WTC11 (cell line): ENCODE results near the gene GAS2L3. TPM values are rescaled to one million over a fixed set of nuclear protein-coding genes. Genes with fewer than 3 reads are reported as not detected.
A peak's percentile ranks its signal among the peaks of the same experiment; 100 is the strongest.

Source experiments
- ATAC-seq: fragments of 200-7000 bp; cut with Tn5 transposase; 2 replicates; pipeline ENCODE4 v1.10.0; 2021; ENCODE audit warnings: mild to moderate bottlenecking, moderate library complexity
- CTCF ChIA-PET: fragments of 300-600 bp; sonication (Branson Sonifier 250); formaldehyde crosslinking; loops from one replicate; lab custom pipeline; 2021; ENCODE audit warnings: antibody characterized with exemption; lab: Charles Lee
- POLR2A ChIA-PET: fragments of 350-600 bp; sonication (Branson Sonifier 250); formaldehyde crosslinking; loops from one replicate; lab custom pipeline; 2021; ENCODE audit warnings: antibody characterized with exemption; lab: Charles Lee
- DNase-seq: peaks from one replicate; pipeline ENCODE4 v3.0.0; 2021; ENCODE audit warnings: low spot score
- H3K27ac Mint-ChIP-seq: 2 replicates; pipeline ENCODE4 v1.8.0; 2021; ENCODE audit warnings: mixed read lengths
- H3K27me3 Mint-ChIP-seq: 2 replicates; pipeline ENCODE4 v1.8.0; 2021; ENCODE audit warnings: low read depth, mild to moderate bottlenecking, moderate library complexity, mixed read lengths
- H3K36me3 Mint-ChIP-seq: 2 replicates; pipeline ENCODE4 v1.8.0; 2021; ENCODE audit warnings: mixed read lengths
- H3K4me1 Mint-ChIP-seq: 2 replicates; pipeline ENCODE4 v1.8.0; 2022; ENCODE audit warnings: mixed read lengths
- H3K4me3 Mint-ChIP-seq: 2 replicates; pipeline ENCODE4 v1.8.0; 2021; ENCODE audit warnings: mild to moderate bottlenecking, moderate library complexity, mixed read lengths
- H3K9me3 Mint-ChIP-seq: 2 replicates; pipeline ENCODE4 v1.8.0; 2021; ENCODE audit warnings: mixed read lengths
- ELF4 ChIP-seq: sonication (generic); formaldehyde crosslinking; IDR thresholded peaks from 2 replicates; pipeline ENCODE4 v1.8.1; 2022; ENCODE audit warnings: low read depth, mild to moderate bottlenecking, moderate library complexity, missing genetic modification reagents
- ESRRA ChIP-seq: sonication (generic); formaldehyde crosslinking; IDR thresholded peaks from 2 replicates; pipeline ENCODE4 v1.8.1; 2022; ENCODE audit warnings: mild to moderate bottlenecking, missing genetic modification reagents, borderline replicate concordance
- ETV6 ChIP-seq: sonication (generic); formaldehyde crosslinking; IDR thresholded peaks from 2 replicates; pipeline ENCODE4 v1.8.1; 2022; ENCODE audit warnings: mild to moderate bottlenecking, missing genetic modification reagents
- NFE2L1 ChIP-seq: sonication (generic); formaldehyde crosslinking; IDR thresholded peaks from 2 replicates; pipeline ENCODE4 v1.8.1; 2023; ENCODE audit warnings: missing genetic modification reagents
- NR3C1 ChIP-seq: sonication (generic); formaldehyde crosslinking; conservative IDR thresholded peaks from 2 replicates; pipeline ENCODE4 v1.8.1; 2023; ENCODE audit warnings: low read depth, mild to moderate bottlenecking, missing genetic modification reagents
- TCF7 ChIP-seq: sonication (generic); formaldehyde crosslinking; IDR thresholded peaks from 2 replicates; pipeline ENCODE4 v1.8.0; 2022; ENCODE audit warnings: mild to moderate bottlenecking, low read depth, missing genetic modification reagents, moderate library complexity
- ZBTB21 ChIP-seq: sonication (generic); formaldehyde crosslinking; IDR thresholded peaks from 2 replicates; pipeline ENCODE4 v1.8.1; 2023; ENCODE audit warnings: mild to moderate bottlenecking, missing genetic modification reagents, borderline replicate concordance
- ZNF138 ChIP-seq: sonication (generic); formaldehyde crosslinking; conservative IDR thresholded peaks from 2 replicates; pipeline ENCODE4 v1.8.1; 2022; ENCODE audit warnings: mild to moderate bottlenecking, moderate library complexity, missing genetic modification reagents
- ZNF423 ChIP-seq: fragments of 250-450 bp; sonication (Bioruptor Pico); IDR thresholded peaks from 2 replicates; pipeline ENCODE4 v2.1.2; 2022; ENCODE audit warnings: mild to moderate bottlenecking, moderate library complexity
- total RNA-seq: library from RNA; stranded (reverse); gene quantifications from 3 replicates; pipeline ENCODE4 v1.2.3, GENCODE V29; 2021
- TF ChIP-seq, protein P1 (sequence below): sonication (generic); formaldehyde crosslinking; IDR thresholded peaks from 2 replicates; pipeline ENCODE4 v1.8.1; 2023; ENCODE audit warnings: mild to moderate bottlenecking, missing genetic modification reagents, moderate library complexity
- TF ChIP-seq, protein P2 (sequence below): sonication (generic); formaldehyde crosslinking; IDR thresholded peaks from 2 replicates; pipeline ENCODE4 v1.8.1; 2022; ENCODE audit warnings: missing genetic modification reagents, borderline replicate concordance
- TF ChIP-seq, protein P3 (sequence below): sonication (generic); formaldehyde crosslinking; IDR thresholded peaks from 2 replicates; pipeline ENCODE4 v1.8.1; 2022; ENCODE audit warnings: mild to moderate bottlenecking, moderate library complexity, missing genetic modification reagents
- TF ChIP-seq, protein P4 (sequence below): fragments of 250-450 bp; sonication (Bioruptor Pico); IDR thresholded peaks from 2 replicates; pipeline ENCODE4 v1.8.0; 2021; ENCODE audit warnings: mild to moderate bottlenecking
- TF ChIP-seq, protein P5 (sequence below): fragments of 250-450 bp; sonication (Bioruptor Pico); IDR thresholded peaks from 2 replicates; pipeline ENCODE4 v1.9.0; 2021; ENCODE audit warnings: mild to moderate bottlenecking

GAS2L3 gene
- total RNA-seq, 1 experiment from 2014 or later, result 14.8 TPM

DNA sequence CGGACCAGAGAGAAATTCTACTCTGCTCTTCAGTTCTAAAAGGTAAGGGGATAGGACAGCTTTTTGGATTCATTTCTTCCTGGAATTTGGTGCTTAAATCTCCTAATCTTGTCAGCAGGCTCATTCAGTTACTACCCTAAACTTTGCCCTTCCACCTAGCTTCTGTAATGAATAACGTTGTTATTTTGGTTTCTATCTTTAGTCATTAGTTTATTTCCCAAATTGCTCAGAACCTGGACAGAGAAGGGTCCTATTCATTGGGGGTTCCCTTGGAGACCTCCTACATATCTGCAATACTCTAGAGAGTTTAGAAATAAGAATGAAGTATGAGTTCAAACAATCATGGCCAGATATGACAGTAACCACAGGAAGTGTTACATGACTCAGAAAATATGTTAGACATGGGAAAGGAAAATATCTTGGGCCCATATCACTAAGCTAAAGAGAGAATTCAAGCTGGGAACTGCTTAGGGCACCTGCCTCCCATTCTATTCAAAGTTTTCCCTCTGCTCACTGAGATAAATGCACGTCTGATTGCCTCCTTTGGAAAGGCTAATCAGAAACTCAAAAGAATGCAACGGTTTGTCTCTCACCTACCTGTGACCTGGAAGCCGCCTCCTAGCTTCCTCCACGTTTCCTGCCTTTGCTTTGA is 87.9 kb downstream of the GAS2L3 start:
- ATAC-seq, result no peak; the same call in 1 of the 2 replicates
- ChIA-PET POLR2A (no interaction called here), CTCF (interaction anchor here (0.8 to 4.1 kb wide), 4 partner anchors 11 to 257 kb away, joined by 3 to 33 read pairs (median 8); no protein-coding TSS in a partner anchor)
- no peak for DNase-seq
- peaks cover 19% of the 10 kb centered on the region for H3K27me3 Mint-ChIP-seq
- H3K4me3 Mint-ChIP-seq, result no peak overlapping the region
- no peaks in the 10 kb centered on the region; the same call in 1 of the 2 replicates for H3K36me3 Mint-ChIP-seq
- TF ChIP-seq ZNF138 (CRISPR knock-in tag) (no peak), ETV6 (CRISPR knock-in tag) (0 out of 2 replicates have a peak, but pooled peaks have one; percentile 27)
- peaks cover 8% of the 10 kb centered on the region for H3K9me3 Mint-ChIP-seq
- peaks cover 12% of the 10 kb centered on the region for H3K4me1 Mint-ChIP-seq
- no peak overlapping the region for H3K27ac Mint-ChIP-seq

DNA sequence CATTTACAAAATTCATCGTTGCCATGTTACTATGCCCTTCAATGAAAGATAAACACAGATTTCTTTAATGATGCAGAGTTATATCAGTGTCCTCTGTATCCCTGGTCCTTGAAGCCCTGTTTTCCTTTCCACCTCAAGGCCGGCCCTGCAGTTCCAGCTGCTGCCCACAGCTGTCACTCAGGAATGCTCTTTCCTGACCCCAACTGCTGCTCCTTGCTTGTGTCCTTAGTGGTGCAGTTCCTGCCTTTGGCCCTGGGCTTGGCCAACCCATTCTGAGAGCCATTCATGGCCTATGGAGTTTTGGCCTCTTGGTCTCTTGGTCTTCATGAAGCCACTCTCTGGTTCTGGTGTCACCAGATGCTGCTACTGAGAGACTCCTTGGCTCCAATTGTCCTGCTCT is 93.1 kb downstream of the GAS2L3 start:
- Mint-ChIP-seq H3K36me3 (no peaks in the 10 kb centered on the region), H3K27ac (no peak overlapping the region), H3K4me3 (no peak overlapping the region), H3K9me3 (no peaks in the 10 kb centered on the region), H3K4me1 (peaks cover 5% of the 10 kb centered on the region), H3K27me3 (peaks cover 7% of the 10 kb centered on the region)
- ChIA-PET POLR2A (no interaction called here), CTCF (interaction anchor here (0.8 to 0.9 kb wide), 2 partner anchors 71 to 112 kb away, joined by 3 to 4 read pairs; no protein-coding TSS in a partner anchor)
- peak; percentile 19 for DNase-seq
- ATAC-seq, result peak; percentile 75
- TF ChIP-seq, protein P1, sequence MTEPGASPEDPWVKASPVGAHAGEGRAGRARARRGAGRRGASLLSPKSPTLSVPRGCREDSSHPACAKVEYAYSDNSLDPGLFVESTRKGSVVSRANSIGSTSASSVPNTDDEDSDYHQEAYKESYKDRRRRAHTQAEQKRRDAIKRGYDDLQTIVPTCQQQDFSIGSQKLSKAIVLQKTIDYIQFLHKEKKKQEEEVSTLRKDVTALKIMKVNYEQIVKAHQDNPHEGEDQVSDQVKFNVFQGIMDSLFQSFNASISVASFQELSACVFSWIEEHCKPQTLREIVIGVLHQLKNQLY (CRISPR knock-in tag), result no peak
- TF ChIP-seq ESRRA (CRISPR knock-in tag), result no peak
- TF ChIP-seq, protein P2, sequence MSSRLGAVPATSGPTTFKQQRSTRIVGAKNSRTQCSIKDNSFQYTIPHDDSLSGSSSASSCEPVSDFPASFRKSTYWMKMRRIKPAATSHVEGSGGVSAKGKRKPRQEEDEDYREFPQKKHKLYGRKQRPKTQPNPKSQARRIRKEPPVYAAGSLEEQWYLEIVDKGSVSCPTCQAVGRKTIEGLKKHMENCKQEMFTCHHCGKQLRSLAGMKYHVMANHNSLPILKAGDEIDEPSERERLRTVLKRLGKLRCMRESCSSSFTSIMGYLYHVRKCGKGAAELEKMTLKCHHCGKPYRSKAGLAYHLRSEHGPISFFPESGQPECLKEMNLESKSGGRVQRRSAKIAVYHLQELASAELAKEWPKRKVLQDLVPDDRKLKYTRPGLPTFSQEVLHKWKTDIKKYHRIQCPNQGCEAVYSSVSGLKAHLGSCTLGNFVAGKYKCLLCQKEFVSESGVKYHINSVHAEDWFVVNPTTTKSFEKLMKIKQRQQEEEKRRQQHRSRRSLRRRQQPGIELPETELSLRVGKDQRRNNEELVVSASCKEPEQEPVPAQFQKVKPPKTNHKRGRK (CRISPR knock-in tag), result no peak
- no peak for TF ChIP-seq ELF4 (CRISPR knock-in tag)
- TF ChIP-seq, protein P3, sequence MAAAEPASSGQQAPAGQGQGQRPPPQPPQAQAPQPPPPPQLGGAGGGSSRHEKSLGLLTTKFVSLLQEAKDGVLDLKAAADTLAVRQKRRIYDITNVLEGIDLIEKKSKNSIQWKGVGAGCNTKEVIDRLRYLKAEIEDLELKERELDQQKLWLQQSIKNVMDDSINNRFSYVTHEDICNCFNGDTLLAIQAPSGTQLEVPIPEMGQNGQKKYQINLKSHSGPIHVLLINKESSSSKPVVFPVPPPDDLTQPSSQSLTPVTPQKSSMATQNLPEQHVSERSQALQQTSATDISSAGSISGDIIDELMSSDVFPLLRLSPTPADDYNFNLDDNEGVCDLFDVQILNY, result no peak
- no peak for TF ChIP-seq ZBTB21
- TF ChIP-seq, protein P4, sequence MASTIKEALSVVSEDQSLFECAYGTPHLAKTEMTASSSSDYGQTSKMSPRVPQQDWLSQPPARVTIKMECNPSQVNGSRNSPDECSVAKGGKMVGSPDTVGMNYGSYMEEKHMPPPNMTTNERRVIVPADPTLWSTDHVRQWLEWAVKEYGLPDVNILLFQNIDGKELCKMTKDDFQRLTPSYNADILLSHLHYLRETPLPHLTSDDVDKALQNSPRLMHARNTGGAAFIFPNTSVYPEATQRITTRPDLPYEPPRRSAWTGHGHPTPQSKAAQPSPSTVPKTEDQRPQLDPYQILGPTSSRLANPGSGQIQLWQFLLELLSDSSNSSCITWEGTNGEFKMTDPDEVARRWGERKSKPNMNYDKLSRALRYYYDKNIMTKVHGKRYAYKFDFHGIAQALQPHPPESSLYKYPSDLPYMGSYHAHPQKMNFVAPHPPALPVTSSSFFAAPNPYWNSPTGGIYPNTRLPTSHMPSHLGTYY (CRISPR knock-in tag), result no peak
- TF ChIP-seq ZNF423 (CRISPR knock-in tag), result no peak
- TF ChIP-seq TCF7 (CRISPR knock-in tag), result no peak
- TF ChIP-seq, protein P5, sequence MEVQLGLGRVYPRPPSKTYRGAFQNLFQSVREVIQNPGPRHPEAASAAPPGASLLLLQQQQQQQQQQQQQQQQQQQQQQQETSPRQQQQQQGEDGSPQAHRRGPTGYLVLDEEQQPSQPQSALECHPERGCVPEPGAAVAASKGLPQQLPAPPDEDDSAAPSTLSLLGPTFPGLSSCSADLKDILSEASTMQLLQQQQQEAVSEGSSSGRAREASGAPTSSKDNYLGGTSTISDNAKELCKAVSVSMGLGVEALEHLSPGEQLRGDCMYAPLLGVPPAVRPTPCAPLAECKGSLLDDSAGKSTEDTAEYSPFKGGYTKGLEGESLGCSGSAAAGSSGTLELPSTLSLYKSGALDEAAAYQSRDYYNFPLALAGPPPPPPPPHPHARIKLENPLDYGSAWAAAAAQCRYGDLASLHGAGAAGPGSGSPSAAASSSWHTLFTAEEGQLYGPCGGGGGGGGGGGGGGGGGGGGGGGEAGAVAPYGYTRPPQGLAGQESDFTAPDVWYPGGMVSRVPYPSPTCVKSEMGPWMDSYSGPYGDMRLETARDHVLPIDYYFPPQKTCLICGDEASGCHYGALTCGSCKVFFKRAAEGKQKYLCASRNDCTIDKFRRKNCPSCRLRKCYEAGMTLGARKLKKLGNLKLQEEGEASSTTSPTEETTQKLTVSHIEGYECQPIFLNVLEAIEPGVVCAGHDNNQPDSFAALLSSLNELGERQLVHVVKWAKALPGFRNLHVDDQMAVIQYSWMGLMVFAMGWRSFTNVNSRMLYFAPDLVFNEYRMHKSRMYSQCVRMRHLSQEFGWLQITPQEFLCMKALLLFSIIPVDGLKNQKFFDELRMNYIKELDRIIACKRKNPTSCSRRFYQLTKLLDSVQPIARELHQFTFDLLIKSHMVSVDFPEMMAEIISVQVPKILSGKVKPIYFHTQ (CRISPR knock-in tag), result no peak
- TF ChIP-seq NFE2L1 (CRISPR knock-in tag), result no peak
- TF ChIP-seq NR3C1 (CRISPR knock-in tag), result no peak
